Panc1 (cell line): Measurements from ENCODE around the gene SSH2.

Experiments used
- POLR2AphosphoS5 ChIP-seq: IDR thresholded peaks from 2 replicates; pipeline ENCODE4 v1.6.1; 2012; ENCODE audit warnings: mild to moderate bottlenecking, low read depth, low read length, moderate library complexity
- TF ChIP-seq, protein P1 (sequence below): fragments of 450-650 bp; IDR thresholded peaks from 2 replicates; pipeline ENCODE4 v1.5.1; 2017; ENCODE audit warnings: mild to moderate bottlenecking

DNA sequence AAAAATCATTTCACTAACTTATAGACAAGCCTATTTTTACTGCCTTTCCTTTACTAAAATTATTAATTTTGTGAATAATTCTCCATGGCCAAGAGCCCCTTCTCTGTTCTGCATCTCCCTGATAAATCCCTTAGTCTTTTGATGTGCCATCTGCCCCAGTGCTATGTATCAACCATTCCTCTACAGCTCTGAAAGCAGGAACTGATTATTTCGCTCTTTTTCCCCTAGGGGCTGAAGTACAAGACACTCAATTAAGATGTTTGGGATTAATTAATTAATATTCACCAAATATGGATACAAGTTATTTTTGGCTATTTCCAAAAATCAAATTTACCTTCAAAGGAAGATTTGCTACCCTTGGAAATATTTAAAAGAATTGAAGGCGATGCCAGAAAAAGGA lies 26.6 kb downstream of the SSH2 start:
- TF ChIP-seq POLR2AphosphoS5: no peak
- TF ChIP-seq, protein P1, sequence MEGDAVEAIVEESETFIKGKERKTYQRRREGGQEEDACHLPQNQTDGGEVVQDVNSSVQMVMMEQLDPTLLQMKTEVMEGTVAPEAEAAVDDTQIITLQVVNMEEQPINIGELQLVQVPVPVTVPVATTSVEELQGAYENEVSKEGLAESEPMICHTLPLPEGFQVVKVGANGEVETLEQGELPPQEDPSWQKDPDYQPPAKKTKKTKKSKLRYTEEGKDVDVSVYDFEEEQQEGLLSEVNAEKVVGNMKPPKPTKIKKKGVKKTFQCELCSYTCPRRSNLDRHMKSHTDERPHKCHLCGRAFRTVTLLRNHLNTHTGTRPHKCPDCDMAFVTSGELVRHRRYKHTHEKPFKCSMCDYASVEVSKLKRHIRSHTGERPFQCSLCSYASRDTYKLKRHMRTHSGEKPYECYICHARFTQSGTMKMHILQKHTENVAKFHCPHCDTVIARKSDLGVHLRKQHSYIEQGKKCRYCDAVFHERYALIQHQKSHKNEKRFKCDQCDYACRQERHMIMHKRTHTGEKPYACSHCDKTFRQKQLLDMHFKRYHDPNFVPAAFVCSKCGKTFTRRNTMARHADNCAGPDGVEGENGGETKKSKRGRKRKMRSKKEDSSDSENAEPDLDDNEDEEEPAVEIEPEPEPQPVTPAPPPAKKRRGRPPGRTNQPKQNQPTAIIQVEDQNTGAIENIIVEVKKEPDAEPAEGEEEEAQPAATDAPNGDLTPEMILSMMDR: no peak
